ENCODE measurements around the gene NLRP12.
"Not testable (repeated sequence)": the region's sequence is repeated elsewhere in the genome, so short reads cannot be mapped to it uniquely, and the experiment has no call there.

Gene NLRP12

DNA sequence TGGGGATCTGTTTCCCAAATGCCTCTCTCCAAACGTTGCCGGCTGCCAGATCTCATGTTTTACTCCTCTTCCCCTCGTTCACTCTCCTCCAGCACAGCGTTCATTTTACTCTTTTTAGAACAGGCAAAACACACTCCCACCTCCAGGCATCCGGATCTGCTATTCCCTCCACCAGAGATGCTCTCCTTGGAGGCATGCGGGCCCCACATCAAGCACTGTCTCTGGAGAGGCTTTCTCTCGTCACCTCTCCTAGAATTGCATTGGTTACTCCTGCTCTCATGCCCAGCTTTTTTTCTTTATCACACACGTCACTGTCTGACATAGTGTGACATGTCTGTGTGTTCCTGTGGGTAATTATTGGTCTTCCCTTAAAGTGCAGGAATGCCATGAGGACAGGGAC is 23.4 kb upstream of the NLRP12 start:
- peaks cover 6% of the 10 kb centered on the region for H3K4me1 ChIP-seq (ENCODE audit: control insufficient read depth, low read length)
- peaks cover 5% of the 10 kb centered on the region for H3K27me3 ChIP-seq (ENCODE audit: control insufficient read depth, low read length)
- H3K9me3 ChIP-seq (ENCODE audit: control insufficient read depth, insufficient read depth, low read length), result no peaks in the 10 kb centered on the region
- H3K27ac ChIP-seq (ENCODE audit: low read depth, low read length), result no peak overlapping the region
- H3K36me3 ChIP-seq (ENCODE audit: control insufficient read depth, low read length), result no peaks in the 10 kb centered on the region
- no peak overlapping the region for H3K4me2 ChIP-seq (ENCODE audit: low read length)
- TF ChIP-seq EZH2phosphoT487 (IDR thresholded peaks at IDR 0.05; ENCODE audit: borderline replicate concordance, low read length), result no peak
- TF ChIP-seq, protein P1, sequence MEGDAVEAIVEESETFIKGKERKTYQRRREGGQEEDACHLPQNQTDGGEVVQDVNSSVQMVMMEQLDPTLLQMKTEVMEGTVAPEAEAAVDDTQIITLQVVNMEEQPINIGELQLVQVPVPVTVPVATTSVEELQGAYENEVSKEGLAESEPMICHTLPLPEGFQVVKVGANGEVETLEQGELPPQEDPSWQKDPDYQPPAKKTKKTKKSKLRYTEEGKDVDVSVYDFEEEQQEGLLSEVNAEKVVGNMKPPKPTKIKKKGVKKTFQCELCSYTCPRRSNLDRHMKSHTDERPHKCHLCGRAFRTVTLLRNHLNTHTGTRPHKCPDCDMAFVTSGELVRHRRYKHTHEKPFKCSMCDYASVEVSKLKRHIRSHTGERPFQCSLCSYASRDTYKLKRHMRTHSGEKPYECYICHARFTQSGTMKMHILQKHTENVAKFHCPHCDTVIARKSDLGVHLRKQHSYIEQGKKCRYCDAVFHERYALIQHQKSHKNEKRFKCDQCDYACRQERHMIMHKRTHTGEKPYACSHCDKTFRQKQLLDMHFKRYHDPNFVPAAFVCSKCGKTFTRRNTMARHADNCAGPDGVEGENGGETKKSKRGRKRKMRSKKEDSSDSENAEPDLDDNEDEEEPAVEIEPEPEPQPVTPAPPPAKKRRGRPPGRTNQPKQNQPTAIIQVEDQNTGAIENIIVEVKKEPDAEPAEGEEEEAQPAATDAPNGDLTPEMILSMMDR (IDR thresholded peaks at IDR 0.05; ENCODE audit: low read depth, low read length, poor library complexity, severe bottlenecking), result no peak
- no peak overlapping the region for H3K4me3 ChIP-seq (ENCODE audit: low read length)
- no peaks in the 10 kb centered on the region for H3F3A ChIP-seq (ENCODE audit: control insufficient read depth, insufficient read depth)
- H3K79me2 ChIP-seq (ENCODE audit: control insufficient read depth, low read length), result no peaks in the 10 kb centered on the region
- no peaks in the 10 kb centered on the region for H4K20me1 ChIP-seq (ENCODE audit: control insufficient read depth, insufficient read depth, low read depth, low read length)
- no peaks in the 10 kb centered on the region for H3K9me2 ChIP-seq (replicated peaks; ENCODE audit: control insufficient read depth, low read length)

- H3K79me2 ChIP-seq (ENCODE audit: control insufficient read depth, low read length), result no peaks in the 10 kb centered on the region
- H3K4me2 ChIP-seq (ENCODE audit: low read length), result no peak overlapping the region
- no peak overlapping the region for H3K27ac ChIP-seq (ENCODE audit: low read depth, low read length)
- H4K20me1 ChIP-seq (ENCODE audit: control insufficient read depth, insufficient read depth, low read depth, low read length), result no peaks in the 10 kb centered on the region
- H3F3A ChIP-seq (ENCODE audit: control insufficient read depth, insufficient read depth), result no peaks in the 10 kb centered on the region
- H3K4me3 ChIP-seq (ENCODE audit: low read length), result no peak overlapping the region
- no peaks in the 10 kb centered on the region for H3K27me3 ChIP-seq (ENCODE audit: control insufficient read depth, low read length)
- peaks cover 6% of the 10 kb centered on the region for H3K4me1 ChIP-seq (ENCODE audit: control insufficient read depth, low read length)
- no peak for TF ChIP-seq EZH2phosphoT487 (IDR thresholded peaks at IDR 0.05; ENCODE audit: borderline replicate concordance, low read length)
- TF ChIP-seq, protein P1 (IDR thresholded peaks at IDR 0.05; ENCODE audit: low read depth, low read length, poor library complexity, severe bottlenecking), result no peak
- H3K36me3 ChIP-seq (ENCODE audit: control insufficient read depth, low read length), result no peaks in the 10 kb centered on the region
- H3K9me3 ChIP-seq (ENCODE audit: control insufficient read depth, insufficient read depth, low read length), result no peaks in the 10 kb centered on the region
- H3K9me2 ChIP-seq (replicated peaks; ENCODE audit: control insufficient read depth, low read length), result no peaks in the 10 kb centered on the region
These were observed 20.7 kb upstream of the NLRP12 start for GRCh38 chr19:53844849-53845246.

- H3K4me2 ChIP-seq (ENCODE audit: low read length); H3K27ac ChIP-seq (ENCODE audit: low read depth, low read length); H3K4me1 ChIP-seq (ENCODE audit: control insufficient read depth, low read length): not testable (repeated sequence)
These were observed 16.8 kb upstream of the NLRP12 start for GRCh38 chr19:53840914-53841313.

DNA sequence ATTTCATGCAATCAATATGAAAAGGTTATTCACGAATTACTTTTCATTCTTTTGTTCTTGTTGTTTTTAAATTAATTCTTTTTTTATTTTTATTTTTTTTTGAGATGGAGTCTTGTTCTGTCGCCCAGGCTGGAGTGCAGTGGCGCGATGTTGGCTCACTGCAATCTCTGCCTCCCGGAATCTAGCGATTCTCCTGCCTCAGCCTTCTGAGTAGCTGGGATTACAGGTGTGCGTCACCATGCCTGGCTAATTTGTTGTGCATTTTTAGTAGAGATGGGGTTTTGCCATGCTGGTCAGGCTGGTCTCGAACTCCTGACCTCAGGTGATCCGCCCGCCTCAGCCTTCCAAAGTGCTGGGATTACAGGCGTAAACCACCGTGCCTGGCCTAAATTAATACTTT is 16.1 kb upstream of the NLRP12 start:
- H3K4me2 ChIP-seq (ENCODE audit: low read length); H3K79me2 ChIP-seq (ENCODE audit: control insufficient read depth, low read length); H4K20me1 ChIP-seq (ENCODE audit: control insufficient read depth, insufficient read depth, low read depth, low read length); H3F3A ChIP-seq (ENCODE audit: control insufficient read depth, insufficient read depth); H3K9me3 ChIP-seq (ENCODE audit: control insufficient read depth, insufficient read depth, low read length); H3K27me3 ChIP-seq (ENCODE audit: control insufficient read depth, low read length); H3K9me2 ChIP-seq (replicated peaks; ENCODE audit: control insufficient read depth, low read length); H3K36me3 ChIP-seq (ENCODE audit: control insufficient read depth, low read length); H3K4me3 ChIP-seq (ENCODE audit: low read length); H3K4me1 ChIP-seq (ENCODE audit: control insufficient read depth, low read length); H3K27ac ChIP-seq (ENCODE audit: low read depth, low read length): not testable (repeated sequence)

More at GRCh38 chr19:53840914-53841313, 16.8 kb upstream of the NLRP12 start:
- H3K36me3 ChIP-seq (ENCODE audit: control insufficient read depth, low read length); H3K9me2 ChIP-seq (replicated peaks; ENCODE audit: control insufficient read depth, low read length); H3K4me3 ChIP-seq (ENCODE audit: low read length); H3F3A ChIP-seq (ENCODE audit: control insufficient read depth, insufficient read depth); H3K9me3 ChIP-seq (ENCODE audit: control insufficient read depth, insufficient read depth, low read length); H4K20me1 ChIP-seq (ENCODE audit: control insufficient read depth, insufficient read depth, low read depth, low read length); H3K79me2 ChIP-seq (ENCODE audit: control insufficient read depth, low read length); H3K27me3 ChIP-seq (ENCODE audit: control insufficient read depth, low read length): not testable (repeated sequence)

DNA sequence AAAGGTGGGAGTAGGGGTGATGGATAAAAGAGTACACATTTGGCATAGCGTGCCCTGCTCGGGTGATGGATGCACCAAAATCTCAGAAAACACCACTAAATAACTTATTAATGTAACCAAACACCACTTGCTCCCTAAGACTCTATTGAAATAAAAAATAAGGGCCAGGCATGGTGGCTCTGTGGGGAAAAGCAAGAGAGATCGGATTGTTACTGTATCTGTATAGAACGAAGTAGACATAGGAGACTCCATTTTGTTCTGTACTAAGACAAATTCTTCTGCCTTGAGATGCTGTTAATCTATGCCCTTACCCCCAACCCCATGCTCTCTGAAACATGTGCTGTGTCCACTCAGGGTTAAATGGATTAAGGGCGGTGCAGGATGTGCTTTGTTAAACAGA is 14.3 kb upstream of the NLRP12 start:
- not testable (repeated sequence) for H3K27ac ChIP-seq (ENCODE audit: low read depth, low read length); H3K4me1 ChIP-seq (ENCODE audit: control insufficient read depth, low read length); H3F3A ChIP-seq (ENCODE audit: control insufficient read depth, insufficient read depth)

DNA sequence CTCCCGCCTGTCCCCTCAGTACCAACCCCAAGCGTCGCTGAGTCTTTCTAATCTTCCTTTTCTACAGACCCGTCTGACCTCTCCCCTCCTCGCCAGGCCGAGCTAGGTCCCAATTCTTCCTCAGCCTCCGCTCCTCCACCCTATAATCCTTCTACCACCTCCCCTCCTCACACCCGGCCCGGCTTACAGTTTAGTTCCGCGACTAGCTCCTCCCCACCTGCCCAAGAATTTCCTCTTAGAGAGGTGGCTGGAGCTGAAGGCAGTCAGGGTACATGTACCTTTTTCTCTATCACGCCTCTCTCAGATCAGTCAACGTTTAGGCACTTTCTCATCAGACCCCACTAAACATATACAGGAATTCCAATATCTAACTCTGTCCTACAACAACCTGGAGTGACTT is 8.7 kb upstream of the NLRP12 start:
- not testable (repeated sequence) for H3K27ac ChIP-seq (ENCODE audit: low read depth, low read length); H3K36me3 ChIP-seq (ENCODE audit: control insufficient read depth, low read length); H4K20me1 ChIP-seq (ENCODE audit: control insufficient read depth, insufficient read depth, low read depth, low read length); H3K4me2 ChIP-seq (ENCODE audit: low read length); H3K79me2 ChIP-seq (ENCODE audit: control insufficient read depth, low read length); H3K4me3 ChIP-seq (ENCODE audit: low read length); H3K9me3 ChIP-seq (ENCODE audit: control insufficient read depth, insufficient read depth, low read length); H3K27me3 ChIP-seq (ENCODE audit: control insufficient read depth, low read length); H3F3A ChIP-seq (ENCODE audit: control insufficient read depth, insufficient read depth); H3K9me2 ChIP-seq (replicated peaks; ENCODE audit: control insufficient read depth, low read length); H3K4me1 ChIP-seq (ENCODE audit: control insufficient read depth, low read length)

More for the DNA sequence above, 14.3 kb upstream of the NLRP12 start:
- H3K4me2 ChIP-seq (ENCODE audit: low read length); H3K79me2 ChIP-seq (ENCODE audit: control insufficient read depth, low read length); H3K27me3 ChIP-seq (ENCODE audit: control insufficient read depth, low read length); H3K9me3 ChIP-seq (ENCODE audit: control insufficient read depth, insufficient read depth, low read length); H4K20me1 ChIP-seq (ENCODE audit: control insufficient read depth, insufficient read depth, low read depth, low read length); H3K36me3 ChIP-seq (ENCODE audit: control insufficient read depth, low read length); H3K9me2 ChIP-seq (replicated peaks; ENCODE audit: control insufficient read depth, low read length); H3K4me3 ChIP-seq (ENCODE audit: low read length): not testable (repeated sequence)

Data from DOHH2 (cell line).